HG02870 (cell line): ENCODE measurements around the gene PCIF1.
"Not testable (repeated sequence)": the region's sequence is repeated elsewhere in the genome, so short reads cannot be mapped to it uniquely, and the experiment has no call there.

Source experiments
- ATAC-seq: cut with Tn5 transposase; IDR thresholded peaks from one replicate; pipeline ENCODE4 v1.9.1; 2021; ENCODE audit warnings: mild to moderate bottlenecking, moderate library complexity; ENCODE audit not compliant: unreplicated experiment

PCIF1 gene

DNA sequence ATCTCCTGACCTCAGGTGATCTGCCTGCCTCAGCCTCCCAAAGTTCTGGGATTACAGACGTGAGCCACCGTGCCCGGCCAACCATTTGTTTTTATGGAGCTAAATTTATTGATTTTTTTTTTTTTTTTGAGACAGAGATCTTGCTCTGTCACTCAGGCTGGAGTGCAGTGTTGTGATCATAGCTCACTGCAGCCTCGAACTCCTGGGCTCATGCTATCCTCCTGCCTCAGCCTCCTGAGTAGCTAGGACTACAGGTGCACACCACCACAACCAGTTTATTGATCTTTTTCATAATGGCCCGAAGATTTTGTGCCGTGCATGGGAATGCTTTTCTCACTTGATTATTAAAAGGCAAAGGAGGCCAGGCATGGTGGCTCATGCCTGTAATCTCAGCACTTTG is 54.3 kb downstream of the PCIF1 start:
- not testable (repeated sequence) for ATAC-seq

DNA sequence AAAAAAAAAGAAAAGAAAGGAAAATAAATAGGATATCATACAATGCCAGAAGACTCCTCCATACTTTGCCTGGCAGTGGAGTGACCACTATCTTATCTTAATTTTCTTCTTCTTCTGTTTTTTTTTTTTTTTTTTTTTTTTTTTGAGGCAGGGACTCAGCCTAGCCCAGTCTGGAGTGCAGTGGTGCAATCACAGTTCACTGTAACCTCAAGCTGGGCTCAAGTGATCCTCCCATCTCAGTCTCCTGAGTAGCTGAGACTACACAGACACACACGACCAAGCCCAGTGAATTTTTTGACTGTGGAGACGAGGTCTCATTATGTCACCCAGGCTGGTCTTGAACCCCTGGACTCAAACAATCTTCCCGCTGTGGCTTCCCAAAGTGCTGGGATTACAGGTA is 57.1 kb downstream of the PCIF1 start:
- no peak for ATAC-seq

GRCh38 chr20:45993197-45993951 is 58.9 kb downstream of the PCIF1 start:
- no peak for ATAC-seq

- no peak for ATAC-seq
Measured at GRCh38 chr20:45994761-45995493, 60.4 kb downstream of the PCIF1 start.

- ATAC-seq: not testable (repeated sequence)
Measured at GRCh38 chr20:45995495-45996097, 61.1 kb downstream of the PCIF1 start.

DNA sequence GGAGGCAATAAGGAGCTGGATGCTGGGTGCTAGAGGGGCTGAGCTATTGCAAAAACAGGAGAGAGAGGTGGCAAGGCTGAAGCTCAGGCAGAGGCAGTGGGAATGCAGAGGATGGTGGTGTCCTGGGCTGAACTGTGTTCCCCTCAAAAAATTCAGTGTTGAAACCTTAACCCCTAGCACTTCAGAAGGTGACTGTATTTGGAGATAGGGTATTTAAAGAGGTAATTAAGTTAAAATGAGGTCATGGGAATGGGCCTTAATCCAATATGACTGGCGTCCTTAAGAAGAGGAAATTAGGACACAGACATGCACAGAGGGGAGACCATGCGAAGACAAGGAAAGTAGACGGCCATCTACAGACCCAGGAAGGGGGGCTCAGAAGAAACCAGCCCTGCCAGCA is 62.7 kb downstream of the PCIF1 start:
- ATAC-seq: no peak
